Ascending aorta (tissue), 2 donors: ENCODE results near the gene BCL3. TPM values are rescaled to one million over a fixed set of nuclear protein-coding genes. Genes with fewer than 3 reads are reported as not detected.

Source experiments
- DNase-seq, 2 donors: peaks; one replicate each; pipeline ENCODE4 v3.0.0-alpha.2; 2019; ENCODE audit warnings: low spot score in 2 of 2
- H3K27ac ChIP-seq, 2 donors: fragments of 200-600 bp; sonication (generic); one replicate each; pipeline ENCODE4 v1.5.1; 2016 to 2017; ENCODE audit warnings: mild to moderate bottlenecking in 1 of 2
- H3K27me3 ChIP-seq: fragments of 200-600 bp; sonication (generic); one replicate; pipeline ENCODE4 v1.5.1; 2017
- H3K36me3 ChIP-seq, 2 donors: fragments of 200-600 bp; sonication (generic); one replicate each; pipeline ENCODE4 v1.5.1; 2016
- H3K4me1 ChIP-seq, 2 donors: fragments of 200-600 bp; sonication (generic); one replicate each; pipeline ENCODE4 v1.5.1; 2016 to 2017; ENCODE audit warnings: mild to moderate bottlenecking in 1 of 2
- H3K4me3 ChIP-seq, 2 donors: fragments of 200-600 bp; sonication (generic); one replicate each; pipeline ENCODE4 v1.5.1; 2016 to 2017; ENCODE audit warnings: mild to moderate bottlenecking in 1 of 2
- H3K9me3 ChIP-seq, 2 donors: fragments of 200-600 bp; sonication (generic); one replicate each; pipeline ENCODE4 v1.5.1; 2016
- CTCF ChIP-seq, 3 experiments: fragments of 200-600 bp in 2 of 3; fragments of 450-650 bp in 1 of 3; sonication (generic) in 2 of 3; IDR thresholded peaks; one replicate each; pipeline ENCODE4 v1.5.1; 2016 to 2019; ENCODE audit warnings: antibody characterized with exemption in 3 of 3, mild to moderate bottlenecking in 1 of 3, moderate library complexity in 1 of 3
- intact Hi-C: fragments of 100-400 bp; cut with DNase I; formaldehyde crosslinking; loops from one replicate; pipeline ENCODE4 v1.15.1; 2023
- total RNA-seq: library from RNA; depleted of rRNA; stranded (reverse); fragments of >200 nt; gene quantifications from one replicate; pipeline ENCODE4 v1.1.0, GENCODE V29; 2016

BCL3 gene
- total RNA-seq, 1 donor from 2014 or later = 66.2 TPM

DNA sequence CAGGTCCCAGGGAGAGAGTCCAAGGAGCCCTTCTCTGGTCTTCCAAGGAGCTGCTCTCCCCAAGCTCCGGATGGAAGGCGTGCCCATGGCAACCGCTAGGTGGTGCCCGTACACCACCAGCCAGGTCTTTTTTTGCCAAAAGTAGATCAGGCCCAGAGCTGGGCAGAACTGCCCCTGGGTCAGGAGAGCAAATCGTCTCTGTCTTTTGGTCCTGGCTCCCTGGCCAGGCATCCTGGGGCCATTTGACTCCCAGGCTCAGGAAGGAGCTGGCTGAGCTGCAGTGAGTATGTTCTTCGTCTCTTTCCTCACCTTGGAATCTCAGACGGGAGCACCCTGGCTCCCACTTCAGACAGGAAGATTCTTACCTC, 24.6 kb upstream of the BCL3 start:
- no peak overlapping the region for H3K27ac ChIP-seq
- no peaks in the 10 kb centered on the region for H3K36me3 ChIP-seq
- no peak overlapping the region for H3K4me3 ChIP-seq
- intact Hi-C loops = loop anchor here (1.0 to 5.0 kb wide), 4 partner anchors 17 to 46 kb away; no protein-coding TSS in a partner anchor
- peaks cover 4 to 24% of the 10 kb centered on the region in 2 donors for H3K4me1 ChIP-seq
- peak; percentile 96 to 99 (median 97) for TF ChIP-seq CTCF (IDR thresholded peaks at IDR 0.05)
- H3K27me3 ChIP-seq = no peaks in the 10 kb centered on the region
- H3K9me3 ChIP-seq = no peaks in the 10 kb centered on the region
- peak in 1 of 2 donors; percentile 89 for DNase-seq

GRCh38 chr19:44725251-44725650, 23.3 kb upstream of the BCL3 start:
- intact Hi-C loops = loop anchor here (2.0 kb wide), 2 partner anchors 16 to 36 kb away; no protein-coding TSS in a partner anchor
- no peak overlapping the region for H3K27ac ChIP-seq

DNA sequence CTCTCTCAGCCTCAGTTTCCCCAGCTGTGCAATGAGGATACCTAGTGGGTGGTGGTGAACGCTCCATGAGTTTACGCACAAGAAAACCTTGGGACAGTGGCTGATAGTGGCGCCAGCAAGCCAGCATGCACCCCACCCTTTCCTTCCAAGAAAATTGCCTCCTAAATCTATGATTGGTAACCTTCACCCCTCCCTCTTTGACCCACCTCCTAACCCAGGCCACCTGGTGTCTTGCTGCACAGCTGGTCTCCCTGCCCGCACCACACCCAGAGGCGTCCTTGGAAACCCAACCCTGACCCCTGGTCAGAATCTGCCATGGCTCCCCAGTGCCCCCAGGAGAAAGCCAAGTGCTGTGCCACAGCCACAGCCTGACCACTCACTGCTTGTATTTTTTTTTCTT, 22.8 kb upstream of the BCL3 start:
- intact Hi-C loops = loop anchor here (2.0 kb wide), 2 partner anchors 15 to 37 kb away; no protein-coding TSS in a partner anchor
- no peak overlapping the region for H3K27ac ChIP-seq

More at GRCh38 chr19:44725251-44725650, 23.3 kb upstream of the BCL3 start:
- Histone ChIP-seq H3K4me1 (peaks cover 0 to 18% of the 10 kb centered on the region in 2 donors), H3K27me3 (no peaks in the 10 kb centered on the region), H3K36me3 (no peaks in the 10 kb centered on the region), H3K9me3 (no peaks in the 10 kb centered on the region), H3K4me3 (no peak overlapping the region)
- TF ChIP-seq CTCF (IDR thresholded peaks at IDR 0.05) = no peak
- no peak for DNase-seq

DNA sequence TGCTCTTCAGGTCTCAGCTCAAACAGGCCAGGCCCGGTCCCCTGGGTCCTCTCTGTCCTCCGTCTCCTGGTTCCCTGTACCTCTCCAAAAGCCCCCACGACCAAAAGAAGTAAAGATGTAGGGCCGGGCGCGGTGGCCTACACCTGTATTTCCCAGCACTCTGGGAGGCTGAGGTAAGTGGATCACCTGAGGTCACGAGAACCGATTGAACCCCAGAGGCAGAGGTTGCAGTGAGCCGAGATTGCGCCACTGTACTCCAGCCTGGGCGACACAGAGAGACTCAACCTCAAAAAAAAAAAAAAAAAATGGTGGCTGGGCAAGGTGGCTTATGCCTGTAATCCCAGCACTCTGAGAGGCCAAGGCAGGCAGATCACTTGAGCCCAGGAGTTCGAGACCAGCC, 22.0 kb upstream of the BCL3 start:
- no peaks in the 10 kb centered on the region for H3K9me3 ChIP-seq
- no peak for TF ChIP-seq CTCF (IDR thresholded peaks at IDR 0.05)
- peaks cover 0 to 17% of the 10 kb centered on the region in 2 donors for H3K4me1 ChIP-seq
- no peaks in the 10 kb centered on the region for H3K36me3 ChIP-seq
- intact Hi-C loops = no loop called here
- no peak overlapping the region for H3K27ac ChIP-seq
- DNase-seq = no peak
- no peaks in the 10 kb centered on the region for H3K27me3 ChIP-seq
- H3K4me3 ChIP-seq = no peak overlapping the region

More for the DNA sequence above, 22.8 kb upstream of the BCL3 start:
- Histone ChIP-seq H3K36me3 (no peaks in the 10 kb centered on the region), H3K27me3 (no peaks in the 10 kb centered on the region), H3K4me1 (peaks cover 0 to 18% of the 10 kb centered on the region in 2 donors), H3K4me3 (no peak overlapping the region), H3K9me3 (no peaks in the 10 kb centered on the region)
- TF ChIP-seq CTCF (IDR thresholded peaks at IDR 0.05) = no peak
- no peak for DNase-seq

DNA sequence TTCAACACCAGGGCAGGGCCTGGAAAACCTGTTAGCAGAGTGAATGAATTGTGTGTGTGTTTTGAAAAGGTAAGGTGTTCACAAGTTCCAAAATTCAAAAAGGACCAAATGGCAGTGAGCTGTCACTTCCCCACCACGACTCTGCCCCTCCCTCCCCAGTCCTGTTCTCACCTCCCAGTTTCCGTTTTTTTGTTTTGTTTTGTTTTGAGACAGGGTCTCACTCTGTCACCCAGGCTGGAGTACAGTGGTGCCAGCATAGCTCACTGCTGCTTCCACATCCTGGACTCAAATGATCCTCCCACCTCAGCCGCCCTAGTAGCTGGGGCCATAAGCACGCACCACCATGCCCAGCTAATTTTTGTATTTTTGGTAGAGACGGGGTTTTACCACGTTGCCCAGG, 20.3 kb upstream of the BCL3 start:
- Histone ChIP-seq H3K27ac (no peak overlapping the region), H3K9me3 (no peaks in the 10 kb centered on the region), H3K36me3 (no peaks in the 10 kb centered on the region), H3K27me3 (no peaks in the 10 kb centered on the region), H3K4me3 (no peak overlapping the region), H3K4me1 (peaks cover 0 to 14% of the 10 kb centered on the region in 2 donors)
- no peak for TF ChIP-seq CTCF (IDR thresholded peaks at IDR 0.05)
- intact Hi-C loops = no loop called here
- no peak for DNase-seq
